Endothelial cell (in vitro differentiated cells): ENCODE results near the gene RAPGEF5. TPM values are rescaled to one million over a fixed set of nuclear protein-coding genes. Genes with fewer than 3 reads are reported as not detected.

Source experiments
- DNase-seq: peaks from one replicate; pipeline ENCODE4 v3.0.0; 2021; ENCODE audit warnings: low spot score
- H3K27ac Mint-ChIP-seq: one replicate; pipeline ENCODE4 v1.8.0; 2021; ENCODE audit warnings: mixed read lengths, inconsistent platforms; ENCODE audit not compliant: unreplicated experiment
- H3K27me3 Mint-ChIP-seq: one replicate; pipeline ENCODE4 v1.8.0; 2021; ENCODE audit warnings: mild to moderate bottlenecking, moderate library complexity, mixed read lengths, inconsistent platforms; ENCODE audit not compliant: unreplicated experiment
- H3K36me3 Mint-ChIP-seq: one replicate; pipeline ENCODE4 v1.8.0; 2021; ENCODE audit warnings: mild to moderate bottlenecking, low read depth, mixed read lengths, inconsistent platforms; ENCODE audit not compliant: unreplicated experiment
- H3K4me1 Mint-ChIP-seq: one replicate; pipeline ENCODE4 v1.8.0; 2021; ENCODE audit warnings: mild to moderate bottlenecking, mixed read lengths, inconsistent platforms; ENCODE audit not compliant: unreplicated experiment
- H3K4me3 Mint-ChIP-seq: one replicate; pipeline ENCODE4 v1.8.0; 2021; ENCODE audit warnings: mild to moderate bottlenecking, mixed read lengths, inconsistent platforms; ENCODE audit not compliant: unreplicated experiment
- H3K9me3 Mint-ChIP-seq: one replicate; pipeline ENCODE4 v1.8.0; 2021; ENCODE audit warnings: mixed read lengths, inconsistent platforms; ENCODE audit not compliant: unreplicated experiment
- CTCF ChIP-seq: fragments of 200-600 bp; sonication (generic); IDR thresholded peaks from one replicate; pipeline ENCODE4 v1.5.0; 2021; ENCODE audit warnings: antibody characterized with exemption; ENCODE audit not compliant: unreplicated experiment
- total RNA-seq: library from RNA; stranded (reverse); fragmentation: NEBNext Ultra II Directional; extraction: Animal tissue kit (Norgen Biotek cat#: 25700); gene quantifications from one replicate; pipeline ENCODE4 v1.2.1, GENCODE V29; 2021; ENCODE audit not compliant: unreplicated experiment

Gene RAPGEF5
- total RNA-seq, 1 donor from 2014 or later: 135 TPM

GRCh38 chr7:22241805-22242390 is 115.1 kb downstream of the RAPGEF5 start:
- Mint-ChIP-seq H3K27me3 (no peaks in the 10 kb centered on the region), H3K9me3 (peaks cover 3% of the 10 kb centered on the region), H3K4me3 (no peak overlapping the region), H3K27ac (no peak overlapping the region), H3K4me1 (peaks cover 16% of the 10 kb centered on the region), H3K36me3 (peaks cover 27% of the 10 kb centered on the region)
- no peak for DNase-seq
- no peak for TF ChIP-seq CTCF

GRCh38 chr7:22240904-22241571 is 115.9 kb downstream of the RAPGEF5 start:
- no peak for DNase-seq
- Mint-ChIP-seq H3K36me3 (peaks cover 22% of the 10 kb centered on the region), H3K4me1 (peaks cover 19% of the 10 kb centered on the region), H3K9me3 (peaks cover 4% of the 10 kb centered on the region), H3K27me3 (no peaks in the 10 kb centered on the region), H3K4me3 (no peak overlapping the region), H3K27ac (no peak overlapping the region)
- no peak for TF ChIP-seq CTCF

GRCh38 chr7:22238354-22239311 is 118.3 kb downstream of the RAPGEF5 start:
- no peak overlapping the region for H3K4me3 Mint-ChIP-seq
- no peak for TF ChIP-seq CTCF
- peaks cover 13% of the 10 kb centered on the region for H3K36me3 Mint-ChIP-seq
- H3K4me1 Mint-ChIP-seq: peaks cover 27% of the 10 kb centered on the region
- H3K27ac Mint-ChIP-seq: no peak overlapping the region
- no peak for DNase-seq
- H3K9me3 Mint-ChIP-seq: peaks cover 4% of the 10 kb centered on the region
- no peaks in the 10 kb centered on the region for H3K27me3 Mint-ChIP-seq

- H3K27ac Mint-ChIP-seq: no peak overlapping the region
Measured at GRCh38 chr7:22235134-22235533, 121.8 kb downstream of the RAPGEF5 start.

More at GRCh38 chr7:22235134-22235533, 121.8 kb downstream of the RAPGEF5 start:
- no peak for TF ChIP-seq CTCF
- no peak for DNase-seq
- no peak overlapping the region for H3K4me3 Mint-ChIP-seq
- peaks cover 9% of the 10 kb centered on the region for H3K36me3 Mint-ChIP-seq
- peaks cover 4% of the 10 kb centered on the region for H3K9me3 Mint-ChIP-seq
- peaks cover 38% of the 10 kb centered on the region for H3K4me1 Mint-ChIP-seq
- H3K27me3 Mint-ChIP-seq: no peaks in the 10 kb centered on the region
